ENCODE data around the gene ACTR3C. TPM values are rescaled to one million over a fixed set of nuclear protein-coding genes. Genes with fewer than 3 reads are reported as not detected.
A peak's percentile ranks its signal among the peaks of the same experiment; 100 is the strongest.

Gene ACTR3C
- total RNA-seq, 2 donors from 2014 or later = 0.92 TPM; not detected in 1

- Histone ChIP-seq H3K9me3 (ENCODE audit: control insufficient read depth, low read length) (no peaks in the 10 kb centered on the region), H3K27me3 (ENCODE audit: control insufficient read depth, insufficient read depth, low read length, poor library complexity, severe bottlenecking) (no peaks in the 10 kb centered on the region), H3K27ac (ENCODE audit: low read depth, low read length) (no peak overlapping the region), H3K4me1 (ENCODE audit: control insufficient read depth, insufficient read depth, low read length) (no peaks in the 10 kb centered on the region), H3K4me3 (ENCODE audit: low read length) (no peak overlapping the region), H3K9ac (ENCODE audit: extremely low read depth, low read length, poor library complexity, severe bottlenecking) (no peak overlapping the region), H3K36me3 (ENCODE audit: control insufficient read depth, insufficient read depth, low read length) (no peaks in the 10 kb centered on the region)
- H3K27me3 Mint-ChIP-seq (ENCODE audit: insufficient read depth) = no peaks in the 10 kb centered on the region
- no peak overlapping the region for H3K27ac Mint-ChIP-seq
- no peak overlapping the region for H3K4me3 Mint-ChIP-seq
- peaks cover 8% of the 10 kb centered on the region for H3K4me1 Mint-ChIP-seq
- peak; percentile 19 for DNase-seq
- TF ChIP-seq CTCF (conservative IDR thresholded peaks at IDR 0.05) = no peak
- H3K36me3 Mint-ChIP-seq (ENCODE audit: low read depth) = no peaks in the 10 kb centered on the region
- no peaks in the 10 kb centered on the region for H3K9me3 Mint-ChIP-seq
- 93 to 100% methylated on average over 3 to 4 of the region's 4 CpGs for WGBS, 2 experiments (ENCODE audit: insufficient coverage in 1 of 2, insufficient read length in 1 of 2)
Measured at GRCh38 chr7:150358433-150358832, 35.1 kb upstream of the ACTR3C start.

- H3K27ac Mint-ChIP-seq = no peak overlapping the region
- Histone ChIP-seq H3K4me3 (ENCODE audit: low read length) (no peak overlapping the region), H3K27me3 (ENCODE audit: control insufficient read depth, insufficient read depth, low read length, poor library complexity, severe bottlenecking) (no peaks in the 10 kb centered on the region), H3K4me1 (ENCODE audit: control insufficient read depth, insufficient read depth, low read length) (no peaks in the 10 kb centered on the region), H3K9ac (ENCODE audit: extremely low read depth, low read length, poor library complexity, severe bottlenecking) (no peak overlapping the region), H3K36me3 (ENCODE audit: control insufficient read depth, insufficient read depth, low read length) (no peaks in the 10 kb centered on the region), H3K27ac (ENCODE audit: low read depth, low read length) (no peak overlapping the region), H3K9me3 (ENCODE audit: control insufficient read depth, low read length) (no peaks in the 10 kb centered on the region)
- no peaks in the 10 kb centered on the region for H3K9me3 Mint-ChIP-seq
- no peaks in the 10 kb centered on the region for H3K27me3 Mint-ChIP-seq (ENCODE audit: insufficient read depth)
- no peaks in the 10 kb centered on the region for H3K36me3 Mint-ChIP-seq (ENCODE audit: low read depth)
- 83 to 85% methylated on average over 12 to 13 of the region's 13 CpGs for WGBS, 2 experiments (ENCODE audit: insufficient coverage in 1 of 2, insufficient read length in 1 of 2)
- H3K4me1 Mint-ChIP-seq = peaks cover 8% of the 10 kb centered on the region
- no peak overlapping the region for H3K4me3 Mint-ChIP-seq
- peak; percentile 62 for TF ChIP-seq CTCF (conservative IDR thresholded peaks at IDR 0.05)
- DNase-seq = peak; percentile 68
Measured at GRCh38 chr7:150357771-150358427, 34.6 kb upstream of the ACTR3C start.

- no peaks in the 10 kb centered on the region for H3K9me3 Mint-ChIP-seq
- H3K4me1 Mint-ChIP-seq = peaks cover 8% of the 10 kb centered on the region
- Histone ChIP-seq H3K27me3 (ENCODE audit: control insufficient read depth, insufficient read depth, low read length, poor library complexity, severe bottlenecking) (no peaks in the 10 kb centered on the region), H3K4me3 (ENCODE audit: low read length) (no peak overlapping the region), H3K4me1 (ENCODE audit: control insufficient read depth, insufficient read depth, low read length) (no peaks in the 10 kb centered on the region), H3K9me3 (ENCODE audit: control insufficient read depth, low read length) (no peaks in the 10 kb centered on the region), H3K36me3 (ENCODE audit: control insufficient read depth, insufficient read depth, low read length) (no peaks in the 10 kb centered on the region), H3K9ac (ENCODE audit: extremely low read depth, low read length, poor library complexity, severe bottlenecking) (no peak overlapping the region), H3K27ac (ENCODE audit: low read depth, low read length) (no peak overlapping the region)
- WGBS, 2 experiments (ENCODE audit: insufficient coverage in 1 of 2, insufficient read length in 1 of 2) = 91 to 92% methylated on average over 6 to 9 of the region's 9 CpGs
- TF ChIP-seq CTCF (conservative IDR thresholded peaks at IDR 0.05) = no peak
- no peaks in the 10 kb centered on the region for H3K36me3 Mint-ChIP-seq (ENCODE audit: low read depth)
- no peak overlapping the region for H3K27ac Mint-ChIP-seq
- H3K4me3 Mint-ChIP-seq = no peak overlapping the region
- H3K27me3 Mint-ChIP-seq (ENCODE audit: insufficient read depth) = no peaks in the 10 kb centered on the region
- no peak for DNase-seq
Measured at GRCh38 chr7:150357270-150357669, 33.9 kb upstream of the ACTR3C start.

All from endodermal cell (in vitro differentiated cells).